ENCODE results near the gene RPN2. TPM values are rescaled to one million over a fixed set of nuclear protein-coding genes. Genes with fewer than 3 reads are reported as not detected.

The RPN2 gene
- total RNA-seq, 4 donors from 2014 or later = 89.7 to 125 (median 111) TPM

DNA sequence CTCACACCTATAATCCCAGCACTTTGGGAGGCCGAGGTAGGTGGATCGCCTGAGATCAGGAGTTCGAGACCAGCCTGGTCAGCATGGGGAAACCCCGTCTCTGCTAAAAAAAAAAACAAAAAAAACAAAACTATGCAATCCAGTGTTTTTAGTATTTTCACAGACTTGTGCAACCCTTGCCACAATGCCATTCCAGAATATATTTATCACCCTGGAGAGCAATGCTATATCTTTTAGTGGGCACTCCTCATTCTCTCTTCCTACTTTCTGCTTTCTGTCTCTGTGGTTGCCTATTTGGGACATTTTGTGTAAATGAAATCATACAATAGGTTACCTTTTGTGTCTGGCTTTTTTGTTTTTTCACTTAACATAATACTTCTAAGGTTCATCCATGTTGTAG lies 39.3 kb downstream of the RPN2 start:
- Histone ChIP-seq H3K36me3 (peaks cover 20 to 64% (median 49%) of the 10 kb centered on the region in 4 donors), H3K27me3 (no peaks in the 10 kb centered on the region), H3K4me1 (peaks cover 6 to 39% (median 33%) of the 10 kb centered on the region in 4 donors), H3K27ac (replicated peaks in 1 of 4) (no peak overlapping the region), H3K4me3 (no peak overlapping the region), H3K9me3 (no peaks in the 10 kb centered on the region)
- DNase-seq (ENCODE audit: extremely low spot score) = no peak
- 96% methylated on average over 4 of the region's 4 CpGs for WGBS
- TF ChIP-seq, protein P1, sequence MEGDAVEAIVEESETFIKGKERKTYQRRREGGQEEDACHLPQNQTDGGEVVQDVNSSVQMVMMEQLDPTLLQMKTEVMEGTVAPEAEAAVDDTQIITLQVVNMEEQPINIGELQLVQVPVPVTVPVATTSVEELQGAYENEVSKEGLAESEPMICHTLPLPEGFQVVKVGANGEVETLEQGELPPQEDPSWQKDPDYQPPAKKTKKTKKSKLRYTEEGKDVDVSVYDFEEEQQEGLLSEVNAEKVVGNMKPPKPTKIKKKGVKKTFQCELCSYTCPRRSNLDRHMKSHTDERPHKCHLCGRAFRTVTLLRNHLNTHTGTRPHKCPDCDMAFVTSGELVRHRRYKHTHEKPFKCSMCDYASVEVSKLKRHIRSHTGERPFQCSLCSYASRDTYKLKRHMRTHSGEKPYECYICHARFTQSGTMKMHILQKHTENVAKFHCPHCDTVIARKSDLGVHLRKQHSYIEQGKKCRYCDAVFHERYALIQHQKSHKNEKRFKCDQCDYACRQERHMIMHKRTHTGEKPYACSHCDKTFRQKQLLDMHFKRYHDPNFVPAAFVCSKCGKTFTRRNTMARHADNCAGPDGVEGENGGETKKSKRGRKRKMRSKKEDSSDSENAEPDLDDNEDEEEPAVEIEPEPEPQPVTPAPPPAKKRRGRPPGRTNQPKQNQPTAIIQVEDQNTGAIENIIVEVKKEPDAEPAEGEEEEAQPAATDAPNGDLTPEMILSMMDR (IDR thresholded peaks at IDR 0.05) = no peak
- TF ChIP-seq POLR2A (IDR thresholded peaks at IDR 0.05; ENCODE audit: low read depth) (no peak), POLR2AphosphoS5 (IDR thresholded peaks at IDR 0.05) (no peak), EP300 (IDR thresholded peaks at IDR 0.05) (no peak)
- intact Hi-C loops (cut with DNase I) = no loop called here

DNA sequence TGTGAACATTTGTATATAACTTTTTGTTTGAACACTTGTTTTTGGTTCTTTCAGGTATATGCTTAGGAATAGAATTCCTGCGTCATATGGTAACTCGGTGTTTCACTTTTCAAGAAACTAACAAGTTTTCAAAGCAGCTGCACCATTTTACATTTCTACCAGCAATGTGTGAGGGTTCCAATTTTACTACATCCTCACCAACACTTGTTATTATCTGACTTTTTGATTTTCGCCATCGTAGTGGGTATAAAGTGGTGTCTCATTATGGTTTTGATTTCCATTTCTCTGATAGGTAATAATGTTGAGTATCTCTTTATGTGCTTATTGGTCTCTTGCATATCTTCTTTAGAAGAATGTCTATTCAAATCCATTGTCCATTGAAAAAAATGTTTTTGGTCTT lies 39.8 kb downstream of the RPN2 start:
- H3K36me3 ChIP-seq = peaks cover 18 to 64% (median 49%) of the 10 kb centered on the region in 4 donors
- intact Hi-C loops (cut with DNase I) = no loop called here
- TF ChIP-seq, protein P1 (IDR thresholded peaks at IDR 0.05) = no peak
- TF ChIP-seq POLR2A (IDR thresholded peaks at IDR 0.05; ENCODE audit: low read depth) (no peak), POLR2AphosphoS5 (IDR thresholded peaks at IDR 0.05) (no peak), EP300 (IDR thresholded peaks at IDR 0.05) (no peak)

DNA sequence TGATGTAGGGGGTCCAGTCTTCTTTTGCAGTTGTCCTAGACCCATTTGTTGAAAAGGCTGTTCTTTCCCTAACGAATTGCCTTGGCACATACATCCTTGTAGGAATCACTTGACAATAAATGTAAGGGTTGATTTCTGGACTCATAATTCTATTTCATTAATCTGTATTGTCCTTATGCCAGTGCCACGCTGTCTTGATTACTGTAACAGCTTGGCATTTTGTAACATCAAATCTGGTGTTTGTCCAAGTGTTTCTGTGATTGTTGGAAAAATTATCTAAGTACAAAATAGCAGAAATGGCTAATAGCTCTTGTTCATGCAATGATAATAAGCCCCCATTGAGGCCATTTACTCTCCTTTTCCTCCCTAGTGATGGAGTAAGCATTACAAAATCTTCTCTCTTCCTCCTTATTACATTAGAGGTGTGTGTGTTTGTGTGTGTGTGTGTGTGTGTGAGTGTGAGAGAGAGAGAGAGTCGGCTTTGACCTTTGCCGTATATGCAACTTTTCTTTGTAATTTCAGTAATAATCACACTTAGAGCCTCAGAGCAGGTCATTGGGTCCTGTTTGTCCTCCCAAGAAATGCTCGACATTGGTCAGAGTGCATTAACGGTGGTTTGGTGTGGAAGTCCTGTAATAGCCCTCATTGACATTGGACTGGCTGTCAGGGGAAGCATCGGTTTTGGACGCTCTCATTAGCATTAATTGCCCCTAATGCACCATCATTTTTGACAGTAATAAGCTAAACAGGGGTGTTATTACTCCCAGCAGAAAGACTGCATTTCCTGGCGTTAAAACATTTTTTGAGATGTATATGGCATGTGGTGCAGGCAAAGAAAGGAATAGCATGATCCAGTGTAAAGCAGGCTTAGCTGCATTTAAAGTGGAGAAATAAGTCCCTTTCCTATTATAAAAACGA lies 40.9 kb downstream of the RPN2 start:
- intact Hi-C loops (cut with DNase I) = no loop called here
- peaks cover 18 to 66% (median 53%) of the 10 kb centered on the region in 4 donors for H3K36me3 ChIP-seq
- H3K4me1 ChIP-seq = peaks cover 6 to 39% (median 35%) of the 10 kb centered on the region in 4 donors
- H3K27ac ChIP-seq (replicated peaks in 1 of 4) = peak overlapping the region; percentile 34 to 67 (median 62)
- H3K27me3 ChIP-seq = no peaks in the 10 kb centered on the region
- WGBS = 74% methylated on average over 10 of the region's 10 CpGs
- no peak for DNase-seq (ENCODE audit: extremely low spot score)
- TF ChIP-seq POLR2AphosphoS5 (IDR thresholded peaks at IDR 0.05) (no peak), POLR2A (IDR thresholded peaks at IDR 0.05; ENCODE audit: low read depth) (no peak), EP300 (IDR thresholded peaks at IDR 0.05) (no peak)
- TF ChIP-seq, protein P1 (IDR thresholded peaks at IDR 0.05) = no peak
- H3K4me3 ChIP-seq = no peak overlapping the region
- H3K9me3 ChIP-seq = no peaks in the 10 kb centered on the region

More for the DNA sequence above, 39.8 kb downstream of the RPN2 start:
- no peak overlapping the region for H3K4me3 ChIP-seq
- H3K27me3 ChIP-seq = no peaks in the 10 kb centered on the region
- no peak overlapping the region for H3K27ac ChIP-seq (replicated peaks in 1 of 4)
- H3K4me1 ChIP-seq = peaks cover 6 to 39% (median 33%) of the 10 kb centered on the region in 4 donors
- H3K9me3 ChIP-seq = no peaks in the 10 kb centered on the region
- 74% methylated on average over 4 of the region's 4 CpGs for WGBS
- DNase-seq (ENCODE audit: extremely low spot score) = no peak

DNA sequence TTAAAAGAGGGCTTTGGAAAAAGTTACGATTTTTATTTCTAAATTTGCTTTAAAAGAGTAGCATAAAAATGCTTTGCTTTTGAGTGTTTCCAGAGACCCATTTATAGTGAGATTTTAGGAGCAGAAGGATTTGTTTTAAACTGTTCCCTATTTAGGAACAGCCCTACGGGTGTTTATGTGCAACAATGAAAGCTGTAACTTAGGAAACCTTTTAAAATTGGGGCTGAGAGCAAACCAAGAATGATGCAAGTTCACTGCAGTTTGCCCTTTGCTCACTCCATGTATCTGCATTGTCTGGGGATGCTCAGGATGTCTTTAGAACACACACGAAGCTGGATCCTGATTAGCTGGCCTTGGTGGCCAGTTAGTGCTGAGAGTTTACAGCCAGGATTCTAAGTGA lies 41.6 kb downstream of the RPN2 start:
- intact Hi-C loops (cut with DNase I) = no loop called here
- Histone ChIP-seq H3K27ac (replicated peaks in 1 of 4) (peak overlapping the region; percentile 34 to 67 (median 62)), H3K4me3 (no peak overlapping the region), H3K27me3 (no peaks in the 10 kb centered on the region), H3K36me3 (peaks cover 22 to 70% (median 58%) of the 10 kb centered on the region in 4 donors), H3K4me1 (peaks cover 6 to 39% (median 37%) of the 10 kb centered on the region in 4 donors), H3K9me3 (no peaks in the 10 kb centered on the region)
- 29% methylated on average over 3 of the region's 3 CpGs for WGBS
- TF ChIP-seq POLR2AphosphoS5 (IDR thresholded peaks at IDR 0.05) (no peak), EP300 (IDR thresholded peaks at IDR 0.05) (no peak), POLR2A (IDR thresholded peaks at IDR 0.05; ENCODE audit: low read depth) (no peak)
- TF ChIP-seq, protein P1 (IDR thresholded peaks at IDR 0.05) = no peak
- no peak for DNase-seq (ENCODE audit: extremely low spot score)
